Vagina (tissue), 2 donors: ENCODE data around the gene SCYL1.

Source experiments
- CTCF ChIP-seq, 3 experiments: fragments of 450-650 bp in 2 of 3; fragments of 200-600 bp in 1 of 3; sonication (generic) in 1 of 3; IDR thresholded peaks; one replicate each; pipeline ENCODE4 v1.5.1; 2017 to 2019; ENCODE audit warnings: antibody characterized with exemption in 3 of 3, mild to moderate bottlenecking in 2 of 3, moderate library complexity in 2 of 3
- POLR2A ChIP-seq, 2 donors: fragments of 450-650 bp; IDR thresholded peaks; one replicate each; pipeline ENCODE4 v1.6.1; 2017; ENCODE audit warnings: antibody characterized with exemption in 2 of 2, mild to moderate bottlenecking in 2 of 2, moderate library complexity in 2 of 2
- POLR2AphosphoS5 ChIP-seq, 2 donors: sonication (generic); formaldehyde crosslinking; IDR thresholded peaks; one replicate each; pipeline ENCODE4 v1.9.0; 2017; ENCODE audit warnings: antibody characterized with exemption in 2 of 2, mild to moderate bottlenecking in 2 of 2, low read depth in 1 of 2; ENCODE audit not compliant: insufficient read depth in 1 of 2

DNA sequence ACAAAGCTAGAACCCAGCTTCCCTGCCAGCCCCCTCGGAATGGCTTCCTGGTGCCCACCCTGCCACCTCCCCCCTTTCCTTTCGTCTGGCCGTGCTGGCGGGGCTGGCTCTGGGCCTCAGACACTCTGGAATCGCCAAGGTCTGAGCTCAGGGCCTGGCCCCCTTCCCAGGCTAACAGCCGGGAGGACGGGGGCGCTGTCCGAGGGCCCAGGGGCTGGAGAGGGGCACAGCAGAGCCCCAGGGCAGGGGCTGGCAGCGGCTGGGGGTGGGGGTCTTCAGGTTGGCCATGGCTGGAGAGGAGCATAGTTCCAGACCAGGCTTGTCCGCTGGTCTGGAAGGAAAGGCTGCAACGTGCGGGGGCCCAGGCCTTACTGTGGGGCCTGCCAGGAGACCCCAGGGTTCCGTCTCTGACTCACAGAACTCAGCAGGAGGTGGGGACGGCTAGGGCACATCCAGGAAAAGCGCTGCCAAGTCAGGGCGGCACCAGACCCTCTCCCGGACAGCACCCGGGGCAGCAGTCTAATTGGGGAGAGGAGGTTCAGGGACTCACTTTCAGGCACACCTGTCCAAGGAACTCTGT, 34.1 kb downstream of the SCYL1 start:
- TF ChIP-seq CTCF (IDR thresholded peaks at IDR 0.05) (no peak), POLR2A (IDR thresholded peaks at IDR 0.05) (no peak), POLR2AphosphoS5 (IDR thresholded peaks at IDR 0.05; ENCODE audit: insufficient read depth in 1 of 2, low read depth in 1 of 2) (peak in 1 of 2 donors; percentile 62)
